HG03354 (cell line): ENCODE results near the gene PDGFRA.
"Not testable (repeated sequence)": the region's sequence is repeated elsewhere in the genome, so short reads cannot be mapped to it uniquely, and the experiment has no call there.

ENCODE experiments used
- ATAC-seq: cut with Tn5 transposase; IDR thresholded peaks from one replicate; pipeline ENCODE4 v1.9.1; 2021; ENCODE audit warnings: mild to moderate bottlenecking; ENCODE audit not compliant: unreplicated experiment, poor library complexity, severe bottlenecking

The PDGFRA gene

GRCh38 chr4:54252312-54252711 is 23.2 kb downstream of the PDGFRA start:
- not testable (repeated sequence) for ATAC-seq

DNA sequence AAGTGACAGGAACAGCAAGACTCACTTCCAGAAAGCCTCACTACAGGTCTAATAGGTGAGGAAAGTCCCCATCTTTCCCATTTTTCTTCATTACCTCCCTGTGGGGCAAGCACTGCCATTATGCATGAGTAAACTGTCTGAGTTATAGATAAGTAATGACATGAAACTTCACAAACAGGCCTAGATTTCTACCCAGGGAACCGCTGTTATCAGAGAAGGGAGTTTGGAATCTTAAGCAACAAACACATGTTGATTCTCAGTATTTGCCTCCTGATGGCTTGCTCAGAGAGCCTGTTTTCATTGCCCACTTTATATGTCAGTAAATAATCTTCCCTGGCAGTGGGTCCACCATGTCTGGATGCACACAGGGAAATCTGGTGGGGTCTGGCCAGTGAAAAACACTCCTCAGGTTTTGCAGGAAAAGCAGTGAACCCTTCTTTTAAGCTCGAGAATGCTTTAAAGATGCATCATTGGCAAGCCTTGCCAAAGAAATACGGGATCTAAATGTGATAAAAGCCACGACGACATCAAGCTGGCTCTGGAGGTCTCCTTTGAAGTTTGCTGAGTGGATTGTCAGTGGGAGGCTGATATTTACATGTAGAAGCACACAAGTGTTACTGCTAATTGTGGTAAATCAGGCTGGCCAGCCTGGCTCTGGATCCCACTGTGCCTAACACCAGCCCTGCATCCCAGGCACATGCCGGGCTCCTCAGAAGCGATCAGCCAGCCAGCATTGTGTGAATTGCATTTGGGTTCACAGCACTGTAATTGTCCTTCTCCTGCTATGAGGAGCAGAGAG is 25.2 kb downstream of the PDGFRA start:
- ATAC-seq: no peak

- ATAC-seq: no peak
Observed at GRCh38 chr4:54254915-54255246, 25.8 kb downstream of the PDGFRA start.

- no peak for ATAC-seq
Observed at GRCh38 chr4:54255881-54256280, 26.8 kb downstream of the PDGFRA start.

- no peak for ATAC-seq
Observed at GRCh38 chr4:54256491-54257486, 27.7 kb downstream of the PDGFRA start.

GRCh38 chr4:54265366-54265765 is 36.3 kb downstream of the PDGFRA start:
- ATAC-seq: no peak

GRCh38 chr4:54268151-54268550 is 39.1 kb downstream of the PDGFRA start:
- no peak for ATAC-seq

GRCh38 chr4:54271464-54271863 is 42.4 kb downstream of the PDGFRA start:
- ATAC-seq: no peak

DNA sequence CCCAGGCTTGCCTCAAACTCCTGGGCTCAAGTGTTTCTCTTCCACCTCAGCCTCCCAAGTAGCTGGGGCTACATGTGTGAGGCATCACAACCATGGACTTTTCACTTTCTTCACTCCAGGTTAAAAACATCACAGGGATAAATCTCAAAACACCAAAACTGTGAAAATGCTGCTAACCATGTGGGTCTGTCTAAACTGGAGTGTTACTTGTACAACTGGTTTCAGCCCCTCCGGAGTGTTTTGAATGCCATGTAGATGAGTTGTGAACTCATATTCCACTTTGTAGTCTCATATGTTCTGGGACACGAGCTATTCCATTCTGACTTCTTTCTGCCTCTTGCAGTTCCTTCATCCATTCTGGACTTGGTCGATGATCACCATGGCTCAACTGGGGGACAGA is 43.0 kb downstream of the PDGFRA start:
- no peak for ATAC-seq

DNA sequence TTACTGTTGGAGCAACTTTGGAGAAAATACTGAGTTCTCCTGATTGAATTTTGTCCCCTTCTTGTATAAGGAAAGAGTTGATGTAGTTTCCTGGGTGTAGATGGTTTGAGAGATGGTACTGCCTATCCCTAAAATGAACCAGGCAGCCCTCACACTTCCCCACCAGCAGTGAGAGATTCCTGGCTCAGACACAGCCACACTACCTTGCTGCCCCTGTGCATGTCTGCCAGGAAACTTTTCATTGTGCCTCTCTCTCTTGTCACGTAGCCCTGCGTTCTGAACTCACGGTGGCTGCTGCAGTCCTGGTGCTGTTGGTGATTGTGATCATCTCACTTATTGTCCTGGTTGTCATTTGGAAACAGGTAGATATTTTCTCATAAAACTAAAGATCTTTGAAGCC is 45.2 kb downstream of the PDGFRA start:
- ATAC-seq: no peak

DNA sequence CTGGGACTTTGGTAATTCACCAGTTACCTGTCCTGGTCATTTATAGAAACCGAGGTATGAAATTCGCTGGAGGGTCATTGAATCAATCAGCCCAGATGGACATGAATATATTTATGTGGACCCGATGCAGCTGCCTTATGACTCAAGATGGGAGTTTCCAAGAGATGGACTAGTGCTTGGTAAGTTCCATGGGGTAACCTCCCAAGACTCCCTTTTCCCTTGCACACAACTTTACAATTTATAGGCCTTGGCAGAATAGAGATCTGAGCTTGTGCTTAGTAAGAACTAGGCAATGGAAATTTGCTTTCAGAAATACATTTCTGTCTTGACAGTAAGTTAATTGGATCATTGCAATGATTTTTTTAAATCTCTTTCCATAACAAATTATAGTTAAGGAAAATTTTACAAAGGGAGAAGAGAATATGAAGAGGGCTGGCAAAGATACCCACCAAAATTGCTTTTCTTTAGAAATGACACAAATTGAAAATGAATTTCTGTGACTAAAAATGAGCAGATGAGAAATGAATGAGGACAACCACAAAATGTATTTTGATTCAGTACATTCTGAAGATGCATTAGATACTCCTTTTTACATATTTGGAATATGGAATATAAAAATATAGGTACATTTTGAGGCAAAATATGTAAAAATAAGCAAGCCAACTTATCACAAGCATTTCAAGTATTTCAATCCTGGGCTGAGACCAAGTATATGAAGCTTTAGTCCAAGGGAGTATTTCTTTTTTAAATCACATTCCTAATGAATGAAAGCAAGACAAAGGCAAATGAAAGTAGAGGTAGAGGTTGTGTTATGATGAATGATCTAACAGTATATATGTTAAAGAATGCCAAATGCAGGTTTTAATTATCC is 45.9 kb downstream of the PDGFRA start:
- ATAC-seq: no peak

GRCh38 chr4:54276641-54277430 is 47.7 kb downstream of the PDGFRA start:
- ATAC-seq: no peak

- ATAC-seq: peak; percentile 77
Observed at GRCh38 chr4:54277691-54278090, 48.6 kb downstream of the PDGFRA start.

GRCh38 chr4:54278216-54278615 is 49.1 kb downstream of the PDGFRA start:
- no peak for ATAC-seq

DNA sequence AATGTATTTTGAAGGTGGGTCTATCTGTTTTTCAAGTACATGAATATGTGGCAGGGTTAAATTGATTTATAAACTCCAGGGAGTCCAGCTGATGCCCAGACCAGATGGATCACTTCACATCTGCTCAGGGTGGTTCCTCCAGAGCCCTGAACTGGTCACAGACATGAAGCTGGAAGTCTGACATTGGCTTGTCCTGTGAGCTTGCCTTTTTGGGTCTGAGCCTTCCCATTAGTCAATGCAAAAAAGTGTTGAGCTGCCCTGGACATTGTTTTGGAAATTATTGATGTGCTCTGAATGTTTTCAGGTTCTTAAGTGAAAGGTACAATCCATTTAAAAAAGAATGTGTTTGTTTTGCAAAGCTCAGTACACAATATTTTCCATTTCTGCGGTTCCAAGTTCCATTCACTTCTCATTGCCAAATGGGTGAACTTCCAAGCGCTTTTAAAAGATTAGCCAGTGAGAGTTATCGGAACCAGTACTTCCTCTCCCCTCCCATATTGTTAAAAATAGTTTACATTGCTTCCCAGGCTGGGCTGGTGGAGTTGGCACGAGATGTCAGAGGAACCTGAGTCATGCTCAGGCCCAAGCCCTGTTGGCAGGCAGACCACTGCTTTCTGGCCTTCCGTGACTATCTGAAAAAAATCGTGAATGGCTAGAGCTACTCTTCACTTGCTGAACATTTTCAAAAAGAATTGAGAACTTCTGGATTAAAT is 52.1 kb downstream of the PDGFRA start:
- no peak for ATAC-seq

- ATAC-seq: no peak
Observed at GRCh38 chr4:54282837-54283236, 53.7 kb downstream of the PDGFRA start.

DNA sequence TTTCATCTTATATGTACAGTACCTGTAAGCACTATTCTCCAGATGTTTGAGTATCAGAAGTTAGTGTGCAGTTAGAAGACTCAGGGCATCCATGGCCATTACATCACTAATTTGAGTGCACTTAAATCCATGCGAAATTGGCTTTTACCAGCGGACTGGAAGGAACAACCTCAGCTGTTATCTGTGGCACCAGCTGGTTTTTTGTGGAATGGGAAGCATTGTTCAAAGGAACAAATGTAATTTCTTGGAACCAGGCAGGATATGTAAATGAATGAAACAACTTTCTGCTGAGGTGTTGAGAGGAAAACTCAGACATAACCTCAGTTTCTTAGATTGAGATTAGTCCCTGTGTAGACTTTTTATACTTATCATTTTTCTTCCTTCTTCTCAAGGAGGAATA is 60.2 kb downstream of the PDGFRA start:
- ATAC-seq: no peak

- no peak for ATAC-seq
Observed at GRCh38 chr4:54290980-54291379, 61.9 kb downstream of the PDGFRA start.
